GM19239 (cell line): ENCODE measurements around the gene CARD9.
"Not testable (repeated sequence)": the region's sequence is repeated elsewhere in the genome, so short reads cannot be mapped to it uniquely, and the experiment has no call there.

Experiments
- DNase-seq: peaks from one replicate; pipeline ENCODE4 v3.0.0; 2011; ENCODE audit warnings: low spot score; ENCODE audit not compliant: insufficient read length
- FAIRE-seq: peaks from 2 replicates; lab custom pipeline; 2011; peaks lifted over from hg19 to GRCh38; lab: Jason Lieb, UNC

Gene CARD9

DNA sequence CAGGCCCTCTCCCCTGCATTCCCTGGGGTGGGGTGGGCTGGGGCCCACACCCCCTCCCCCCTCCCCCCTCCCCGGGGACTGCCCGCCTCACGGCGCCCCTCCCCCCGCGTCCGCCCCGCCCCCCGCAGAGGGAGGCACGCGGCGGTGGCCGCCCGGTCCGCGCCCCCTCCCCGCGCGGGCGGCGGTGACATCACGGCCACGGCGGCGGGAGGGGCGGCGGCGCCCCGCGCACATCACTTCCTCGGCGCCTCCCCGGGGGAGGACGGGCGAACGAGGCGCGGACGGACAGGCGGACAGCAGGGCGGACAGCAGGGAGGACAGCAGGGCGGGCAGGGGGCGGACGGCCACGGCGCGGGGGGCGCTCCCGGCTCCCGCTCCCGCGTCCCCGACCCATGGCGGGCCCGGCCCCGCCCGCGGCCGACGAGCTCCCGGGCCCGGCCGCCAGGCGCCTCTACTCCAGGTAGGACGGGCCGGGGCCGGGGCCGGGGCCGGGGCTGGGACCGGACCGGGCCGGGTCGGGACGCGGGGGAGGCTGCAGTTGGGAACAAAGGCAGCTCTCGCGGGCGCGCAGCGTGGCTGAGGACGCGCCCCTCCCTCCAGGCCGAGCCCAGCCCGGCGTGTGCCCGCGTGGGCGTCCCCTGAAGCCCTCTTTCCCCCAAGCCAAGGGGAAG, 46.0 kb downstream of the CARD9 start, which contains the start of gene GPSM1:
Gene GPSM1 (plus strand): TSS at position 236 of the 671 bp plus-strand sequence. CDS start 157 bp downstream, at position 393.
- no peak for DNase-seq
- no peak for FAIRE-seq

DNA sequence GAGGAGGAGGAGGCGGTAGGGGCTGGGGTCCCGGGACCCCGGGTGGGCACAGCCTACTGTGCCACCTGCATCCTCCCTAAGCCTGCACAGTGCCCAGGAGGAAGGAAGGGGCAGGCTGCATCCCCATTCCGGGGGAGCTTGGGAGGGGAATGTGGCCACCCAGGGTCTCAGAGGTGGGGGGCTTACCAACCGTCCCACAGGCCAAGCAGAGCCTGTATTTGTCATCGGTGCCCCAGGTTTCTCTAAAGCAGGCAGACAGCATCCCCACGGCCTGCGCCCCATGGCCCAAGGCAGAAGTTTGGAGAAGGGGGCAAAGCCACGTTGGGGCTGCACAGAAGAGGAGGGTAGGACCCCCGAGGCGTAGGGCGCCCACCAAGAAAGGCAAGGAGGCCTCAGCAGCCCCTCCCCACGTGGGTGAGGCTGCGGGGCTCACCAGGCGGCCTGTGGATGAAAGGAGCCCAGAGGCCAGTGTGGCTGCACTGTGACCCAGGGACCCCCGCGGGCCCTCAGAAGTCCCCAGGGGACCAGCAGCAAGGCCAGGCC, 46.6 kb downstream of the CARD9 start:
- FAIRE-seq (no peak), DNase-seq (no peak)

- no peak for FAIRE-seq
These were observed 47.3 kb downstream of the CARD9 start for GRCh38 chr9:136326061-136326760.

DNA sequence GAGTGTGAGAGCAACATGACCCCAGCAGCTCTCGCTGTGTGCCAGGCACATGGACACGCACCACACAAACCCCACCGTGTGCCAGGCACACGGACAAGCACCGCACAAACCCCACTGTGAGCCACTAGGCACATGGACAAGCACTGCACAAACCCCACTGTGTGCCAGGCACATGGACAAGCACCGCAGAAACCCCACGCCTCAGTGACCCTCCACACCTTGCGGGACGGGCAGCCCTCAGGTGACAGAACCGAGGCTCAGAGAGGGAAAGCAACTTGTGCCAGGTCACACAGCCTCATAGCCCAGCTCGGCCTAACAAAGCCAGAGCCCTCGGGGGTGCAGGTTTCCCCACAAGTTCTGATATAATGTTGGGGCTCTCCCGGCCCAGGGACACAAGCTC, 48.1 kb downstream of the CARD9 start:
- FAIRE-seq, result no peak
- DNase-seq, result no peak

More at GRCh38 chr9:136326061-136326760, 47.3 kb downstream of the CARD9 start:
- no peak for DNase-seq

DNA sequence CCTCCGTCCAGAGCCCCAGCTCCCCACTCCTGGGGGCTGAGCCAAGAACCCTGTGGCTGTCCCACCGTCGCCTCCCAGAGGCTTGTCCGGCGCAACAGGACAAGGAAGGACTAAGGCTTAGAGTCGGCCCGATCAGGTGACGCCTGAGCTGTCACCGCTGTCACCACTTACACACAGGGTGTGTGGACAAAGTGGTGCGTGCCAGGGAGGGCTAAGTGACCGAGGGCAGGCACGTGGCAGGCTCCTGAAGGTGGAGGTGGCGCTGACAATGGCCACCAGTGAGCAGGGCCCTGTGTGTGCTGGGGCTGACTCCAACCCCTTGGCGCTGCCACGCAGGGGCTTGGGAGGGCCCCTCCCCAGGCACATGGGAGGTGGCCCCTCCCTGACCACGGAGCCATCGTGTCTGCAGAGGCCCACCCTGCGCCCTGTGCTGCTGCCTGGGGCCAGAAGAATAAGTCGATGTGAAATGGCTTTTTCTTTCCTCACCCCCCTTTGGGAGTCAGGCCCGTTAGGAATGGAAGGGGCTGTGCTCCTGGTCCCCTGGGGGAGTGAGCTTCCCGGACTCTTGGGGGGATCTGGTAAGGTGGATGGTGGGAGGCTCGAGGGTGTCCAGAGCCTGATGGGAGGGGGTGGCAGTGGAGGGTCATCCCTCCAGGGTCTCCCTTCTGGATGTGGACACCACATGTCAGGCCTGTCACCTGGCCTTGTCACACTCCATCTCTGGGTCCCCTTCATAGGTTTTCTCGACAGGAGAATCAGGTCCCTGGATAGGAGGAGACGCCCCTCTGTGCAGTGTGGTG, 48.8 kb downstream of the CARD9 start:
- FAIRE-seq, result no peak
- no peak for DNase-seq

- DNase-seq (no peak), FAIRE-seq (no peak)
These were observed 50.1 kb downstream of the CARD9 start for GRCh38 chr9:136323371-136323789.

DNA sequence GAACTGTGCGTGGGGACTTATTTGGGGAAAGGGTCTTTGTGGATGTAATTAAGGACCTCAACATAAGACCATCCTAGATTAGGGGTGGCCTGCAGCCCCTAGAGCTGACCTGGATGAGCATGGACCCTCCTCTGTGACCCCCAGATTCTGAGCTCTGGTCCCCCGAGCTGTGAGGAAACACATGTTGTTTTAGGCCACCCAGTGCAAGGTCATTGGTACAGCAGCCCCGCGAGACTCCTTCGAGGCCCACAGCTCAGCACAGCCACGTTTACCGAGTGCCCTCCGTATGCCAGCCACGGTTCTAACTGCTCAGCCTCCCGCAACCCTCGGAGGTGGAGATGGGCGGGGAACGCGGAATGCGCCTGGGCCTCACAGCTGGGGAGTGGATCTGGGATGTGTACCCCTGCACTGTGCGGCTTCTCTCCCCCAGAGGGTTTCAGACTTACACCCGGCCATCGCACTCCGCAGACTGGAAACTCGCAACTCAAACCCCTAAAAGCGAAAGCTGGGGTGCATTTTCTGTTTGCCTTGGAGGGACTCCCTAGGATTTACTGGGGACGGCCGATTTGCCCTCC, 50.6 kb downstream of the CARD9 start:
- no peak for DNase-seq
- FAIRE-seq, result no peak

- no peak for FAIRE-seq
These were observed 51.9 kb downstream of the CARD9 start for GRCh38 chr9:136321561-136321960.

GRCh38 chr9:136320972-136321371, 52.5 kb downstream of the CARD9 start:
- FAIRE-seq, DNase-seq: not testable (repeated sequence)

More at GRCh38 chr9:136321561-136321960, 51.9 kb downstream of the CARD9 start:
- DNase-seq, result no peak

DNA sequence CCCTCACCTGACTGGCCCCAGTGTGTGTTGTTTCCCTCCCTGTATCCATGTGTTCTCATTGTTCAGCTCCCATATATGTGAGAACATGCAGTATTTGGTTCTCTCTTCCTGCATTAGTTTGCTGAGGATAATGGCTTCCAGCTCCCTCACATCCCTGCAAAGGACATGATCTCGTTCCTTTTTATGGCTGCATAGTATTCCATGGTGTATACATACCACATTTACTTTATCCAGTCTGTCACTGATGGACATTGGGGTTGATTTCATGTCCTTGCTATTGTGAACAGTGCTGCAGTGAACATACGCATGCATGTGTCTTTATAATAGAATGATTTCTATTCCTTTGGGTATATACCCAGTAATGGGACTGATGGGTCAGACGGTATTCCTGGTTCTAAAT, 53.5 kb downstream of the CARD9 start:
- not testable (repeated sequence) for FAIRE-seq

DNA sequence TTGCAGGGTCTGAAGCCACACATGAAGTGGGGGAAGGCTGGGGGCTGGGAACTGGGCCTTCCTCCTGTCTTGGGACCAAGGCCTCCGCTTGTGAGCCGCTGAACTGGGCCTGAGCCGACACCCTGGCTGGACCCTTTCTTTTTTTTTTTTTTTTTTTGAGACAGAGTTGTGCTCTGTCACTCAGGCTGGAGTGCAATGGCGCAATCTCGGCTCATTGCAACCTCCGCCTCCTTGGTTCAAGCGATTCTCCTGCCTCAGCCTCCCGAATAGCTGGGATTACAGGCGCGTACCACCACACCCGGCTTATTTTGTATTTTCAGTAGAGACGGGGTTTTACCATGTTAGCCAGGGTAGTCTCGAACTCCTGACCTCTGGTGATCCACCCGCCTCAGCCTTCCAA, 54.2 kb downstream of the CARD9 start:
- DNase-seq, FAIRE-seq: not testable (repeated sequence)

More for the DNA sequence above, 53.5 kb downstream of the CARD9 start:
- not testable (repeated sequence) for DNase-seq

GRCh38 chr9:136318776-136319241, 54.7 kb downstream of the CARD9 start:
- no peak for FAIRE-seq
- no peak for DNase-seq

DNA sequence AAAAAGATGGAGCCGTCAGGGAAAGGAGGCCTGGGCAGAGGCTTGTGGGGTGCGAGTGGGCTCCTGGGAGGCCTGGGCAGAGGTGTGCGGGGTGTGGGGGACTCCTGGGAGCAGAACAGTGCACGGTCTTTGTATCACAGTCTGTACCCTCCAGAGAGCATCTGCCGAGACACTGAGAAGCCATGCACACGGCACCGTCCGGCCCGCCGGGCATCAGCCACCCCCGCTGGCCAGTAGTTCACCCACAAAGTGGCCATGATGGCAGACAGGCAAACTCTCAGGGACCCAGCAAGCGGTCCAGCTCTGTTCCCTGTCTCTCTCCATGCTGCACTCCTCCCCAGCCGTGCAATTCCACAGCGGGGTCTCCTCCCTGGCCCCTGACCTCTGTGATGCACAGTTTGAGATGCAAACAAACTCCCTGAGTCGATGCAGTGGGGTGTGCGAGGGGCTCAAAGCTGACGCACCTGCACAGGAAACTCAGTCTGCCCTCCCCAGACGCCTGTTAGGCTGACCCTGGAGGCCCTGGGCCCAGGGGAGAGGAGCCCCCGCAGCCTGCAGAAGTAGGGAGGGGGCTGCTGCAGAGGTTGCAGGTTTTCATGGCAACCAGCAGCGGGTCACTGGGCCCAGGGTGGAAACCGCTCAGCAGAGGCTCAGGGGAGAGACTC, 55.2 kb downstream of the CARD9 start:
- no peak for DNase-seq
- FAIRE-seq, result no peak

- DNase-seq (no peak), FAIRE-seq (no peak)
These were observed 55.8 kb downstream of the CARD9 start for GRCh38 chr9:136317695-136318094.

GRCh38 chr9:136316896-136317676, 56.4 kb downstream of the CARD9 start:
- no peak for FAIRE-seq

GRCh38 chr9:136316271-136316751, 57.2 kb downstream of the CARD9 start:
- no peak for DNase-seq
- FAIRE-seq, result no peak

More at GRCh38 chr9:136316896-136317676, 56.4 kb downstream of the CARD9 start:
- DNase-seq, result no peak

GRCh38 chr9:136314944-136315343, 58.5 kb downstream of the CARD9 start:
- no peak for DNase-seq
- no peak for FAIRE-seq

DNA sequence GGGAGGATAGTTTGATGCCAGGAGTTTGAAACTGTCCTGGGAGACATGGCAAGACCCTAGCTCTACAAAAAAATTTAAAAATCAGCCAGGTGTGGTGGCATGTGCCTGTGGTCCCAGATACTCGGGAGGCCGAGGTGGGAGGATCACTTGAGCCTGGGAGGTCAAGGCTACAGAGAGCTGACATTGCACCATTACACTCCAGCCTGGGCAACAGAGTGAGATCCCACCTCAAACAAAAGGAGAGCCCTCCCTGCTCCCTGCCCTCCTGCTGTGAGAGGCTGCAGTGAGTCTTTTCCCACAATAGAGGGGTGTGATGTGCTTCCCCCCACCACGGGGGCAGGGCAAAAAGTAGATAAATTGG, 59.4 kb downstream of the CARD9 start:
- FAIRE-seq (no peak), DNase-seq (no peak)
